ENCODE measurements around the gene EGFL8.

DNA sequence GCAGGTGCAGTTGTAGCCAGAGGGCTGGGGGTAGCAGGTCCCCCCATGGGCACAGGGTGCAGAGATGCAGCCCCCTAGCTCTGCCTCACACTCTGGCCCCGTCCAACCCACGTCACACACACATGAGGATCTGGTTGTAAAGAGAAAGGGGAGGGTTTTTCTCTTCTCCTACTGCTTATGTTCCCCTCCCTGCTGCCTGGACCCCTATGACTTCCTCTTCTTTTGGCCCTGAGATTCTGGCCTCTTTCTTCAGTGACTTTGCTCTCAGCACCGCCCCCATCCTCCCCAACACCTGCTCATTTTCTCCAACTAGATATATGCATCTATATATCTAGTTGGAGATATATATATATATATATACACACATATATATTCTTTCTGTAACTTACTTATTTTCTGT lies 49.7 kb downstream of the EGFL8 start:
- TF ChIP-seq POLR2AphosphoS5 (IDR thresholded peaks at IDR 0.05; ENCODE audit: low read depth, low read length) = no peak
- TF ChIP-seq SIN3A (IDR thresholded peaks at IDR 0.05; ENCODE audit: borderline replicate concordance, insufficient read depth, low read depth, low read length) = no peak
